Activated CD8-positive, alpha-beta T cell treated with anti-CD3 and anti-CD28 coated beads for 36 hours (primary cell): ENCODE results near the gene AGAP9. TPM values are rescaled to one million over a fixed set of nuclear protein-coding genes. Genes with fewer than 3 reads are reported as not detected.

Source experiments
- ATAC-seq: fragments of 200-7000 bp; cut with Tn5 transposase; one replicate; pipeline ENCODE4 v1.10.0; 2021; ENCODE audit warnings: mild to moderate bottlenecking, moderate library complexity
- CTCF ChIA-PET: fragments of 350-600 bp; sonication (Branson Sonifier 250); formaldehyde crosslinking; loops from one replicate; lab custom pipeline; 2021; ENCODE audit warnings: antibody characterized with exemption; lab: Charles Lee
- POLR2A ChIA-PET: fragments of 350-600 bp; sonication (Branson Sonifier 250); formaldehyde crosslinking; loops from one replicate; lab custom pipeline; 2021; ENCODE audit warnings: antibody characterized with exemption; lab: Charles Lee
- DNase-seq: peaks from one replicate; pipeline ENCODE4 v3.0.0-alpha.2; 2020
- H3K27ac Mint-ChIP-seq: one replicate; pipeline ENCODE4 v1.8.0; 2021; ENCODE audit warnings: mild to moderate bottlenecking, mixed read lengths
- H3K27me3 Mint-ChIP-seq: one replicate; pipeline ENCODE4 v1.8.0; 2021; ENCODE audit warnings: mixed read lengths
- H3K36me3 Mint-ChIP-seq: one replicate; pipeline ENCODE4 v1.8.0; 2021; ENCODE audit warnings: low read depth, mixed read lengths
- H3K4me1 Mint-ChIP-seq: one replicate; pipeline ENCODE4 v1.8.0; 2021; ENCODE audit warnings: low read depth, mixed read lengths
- H3K4me3 Mint-ChIP-seq: one replicate; pipeline ENCODE4 v1.8.0; 2021; ENCODE audit warnings: mild to moderate bottlenecking, moderate library complexity, mixed read lengths
- H3K9me3 Mint-ChIP-seq: one replicate; pipeline ENCODE4 v1.8.0; 2021; ENCODE audit warnings: mixed read lengths
- CTCF ChIP-seq: fragments of 200-600 bp; IDR thresholded peaks from one replicate; pipeline ENCODE4 v1.8.0; 2022; ENCODE audit warnings: antibody characterized with exemption, mild to moderate bottlenecking
- intact Hi-C: fragments of 100-400 bp; cut with micrococcal nuclease; formaldehyde crosslinking; loops from one replicate; pipeline ENCODE4 v1.10.0; 2022
- total RNA-seq, 2 experiments: library from RNA; stranded (reverse); gene quantifications; one replicate each; pipeline ENCODE4 v1.2.3, GENCODE V29; 2021

Gene AGAP9
- total RNA-seq, 2 experiments from 2014 or later = 3.4 to 3.6 TPM

GRCh38 chr10:47451998-47452494 lies 71.4 kb downstream of the AGAP9 start:
- CTCF ChIA-PET = no interaction called here
- POLR2A ChIA-PET = no interaction called here
- no peak overlapping the region for H3K4me3 Mint-ChIP-seq
- intact Hi-C loops = no loop called here
- peaks cover 5% of the 10 kb centered on the region for H3K9me3 Mint-ChIP-seq
- peaks cover 11% of the 10 kb centered on the region for H3K27me3 Mint-ChIP-seq
- no peaks in the 10 kb centered on the region for H3K36me3 Mint-ChIP-seq
- ATAC-seq = no peak
- no peak for DNase-seq
- H3K4me1 Mint-ChIP-seq = peaks cover 18% of the 10 kb centered on the region
- H3K27ac Mint-ChIP-seq = no peak overlapping the region
- no peak for TF ChIP-seq CTCF

Other genes with a start within 250 kb of the AGAP9 start
- 1 to 10 TPM; 1.4 to 1.5 TPM for gene GDF10, start 223.4 kb downstream of the AGAP9 start, total RNA-seq
- not detected for gene GDF2, start 201.2 kb downstream of the AGAP9 start, total RNA-seq
- gene RBP3, start 175.3 kb downstream of the AGAP9 start, total RNA-seq = not detected
- under 1 TPM; 0.36 to 0.58 TPM for gene ZNF488, start 139.3 kb downstream of the AGAP9 start, total RNA-seq
- gene ANXA8, start 39.5 kb downstream of the AGAP9 start, total RNA-seq = not detected
- gene FAM25G, start 31.9 kb downstream of the AGAP9 start, total RNA-seq = not detected
- under 1 TPM; 0.16 TPM for gene SYT15B, start 240.0 kb upstream of the AGAP9 start, total RNA-seq